Ovary (tissue), 9 donors: ENCODE measurements around the gene TNFSF11. TPM values are rescaled to one million over a fixed set of nuclear protein-coding genes. Genes with fewer than 3 reads are reported as not detected.

ENCODE experiments used
- DNase-seq, 5 donors: peaks; one replicate each; pipeline ENCODE4 v3.0.0-alpha.2; 2019 to 2020
- H3K27ac ChIP-seq, 2 donors: fragments of 200-600 bp; one replicate each; pipeline versions ENCODE4 v1.5.1 to v1.8.0; 2019 to 2022
- H3K27me3 ChIP-seq: fragments of 200-600 bp; one replicate; pipeline ENCODE4 v1.8.0; 2022
- H3K36me3 ChIP-seq: fragments of 200-600 bp; sonication (generic); one replicate; pipeline ENCODE4 v1.5.1; 2019
- H3K4me1 ChIP-seq: one replicate; pipeline ENCODE4 v1.8.1; 2013; ENCODE audit warnings: mild to moderate bottlenecking, moderate library complexity; ENCODE audit not compliant: insufficient read depth
- H3K4me3 ChIP-seq: fragments of 200-600 bp; sonication (generic); one replicate; pipeline ENCODE4 v1.5.1; 2017
- H3K9me3 ChIP-seq, 2 donors: fragments of 200-600 bp in 1 of 2; sonication (generic) in 1 of 2; one replicate each; pipeline versions ENCODE4 v1.5.1 to v1.8.1; 2013 to 2019; ENCODE audit warnings: mild to moderate bottlenecking in 1 of 2, moderate library complexity in 1 of 2
- EP300 ChIP-seq: sonication (generic); formaldehyde crosslinking; IDR thresholded peaks from one replicate; pipeline ENCODE4 v1.6.1; 2017; ENCODE audit warnings: antibody characterized with exemption
- POLR2A ChIP-seq: fragments of 450-650 bp; IDR thresholded peaks from one replicate; pipeline ENCODE4 v1.6.1; 2017; ENCODE audit warnings: antibody characterized with exemption, mild to moderate bottlenecking, moderate library complexity
- WGBS, 3 donors: extraction: QIAGEN DNeasy Blood & Tissue Kit in 1 of 3; methylation state at CpG; one replicate each; pipeline versions ENCODE4 v1.1.5 to v1.1.7; 2013 to 2017; 5-methylcytosine and 5-hydroxymethylcytosine counted together
- intact Hi-C, 4 donors: fragments of 100-400 bp; cut with DNase I; formaldehyde crosslinking; loops; one replicate each; pipeline versions ENCODE4 v1.11.0 to v1.15.1; 2022 to 2023
- polyA plus RNA-seq, 2 donors: library from polyadenylated mRNA; stranded (reverse); fragments of 200-250 nt in 1 of 2; fragments of 350-450 nt in 1 of 2; fragmentation: Illumina TruSeq in 1 of 2; extraction: RNeasy Lipid Tissue Mini Kit (QIAGEN cat#74804) in 1 of 2; gene quantifications; one replicate each; pipeline ENCODE4 v1.2.3, GENCODE V29; 2013 to 2014
- total RNA-seq, 7 donors: library from RNA; depleted of rRNA in 2 of 7; stranded (reverse); fragments of >200 nt in 2 of 7; fragmentation: NEBNext Ultra II Directional in 3 of 7; extraction: Animal tissue kit (Norgen Biotek cat#: 25700) in 3 of 7; gene quantifications; one replicate each; pipeline versions ENCODE4 v1.1.0 to v1.2.4, GENCODE V29; 2016 to 2023
- TF ChIP-seq, protein P1 (sequence below), 3 donors: fragments of 450-650 bp in 2 of 3; fragments of 200-600 bp in 1 of 3; IDR thresholded peaks; one replicate each; pipeline versions ENCODE4 v1.5.1 to v1.8.0; 2016 to 2022; ENCODE audit warnings: antibody characterized with exemption in 3 of 3, mild to moderate bottlenecking in 1 of 3
- donor health status: DM: no; HTN: no; CAD: no; lungs with moderate emphysema.
- donor health status: DM: no; HTN: no; CAD: no.
- donor health status: Bipolar disorder and iron deficiency.
- donor health status: DM: yes; HTN: yes; CAD: no.
- donor health status: DM: no; HTN: no; CAD: no.
- donor health status: DM: yes; HTN: yes; CAD: no.

TNFSF11 gene
- total and polyA plus RNA-seq, 9 donors, result 0.13 TPM; not detected in 8

DNA sequence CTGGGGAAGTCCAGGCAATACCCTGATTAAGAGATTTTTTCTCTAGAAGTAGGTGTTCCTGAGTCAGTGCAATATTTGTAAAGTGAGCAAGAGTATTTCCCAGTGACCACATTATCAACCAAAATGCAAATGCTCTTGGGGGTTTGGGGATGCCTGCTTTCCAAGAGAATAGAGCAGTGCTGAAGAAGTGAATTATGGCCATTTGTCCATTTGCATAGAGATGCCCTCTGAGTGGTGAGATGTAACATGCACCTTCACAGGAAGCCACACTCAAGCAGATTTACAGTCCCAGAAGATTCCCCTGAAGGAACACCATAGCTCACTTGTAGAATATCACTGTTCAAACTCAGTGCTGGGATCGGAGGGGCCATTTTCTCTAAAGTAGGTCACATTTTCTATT is 71.8 kb downstream of the TNFSF11 start:
- no peak for TF ChIP-seq EP300
- TF ChIP-seq, protein P1, sequence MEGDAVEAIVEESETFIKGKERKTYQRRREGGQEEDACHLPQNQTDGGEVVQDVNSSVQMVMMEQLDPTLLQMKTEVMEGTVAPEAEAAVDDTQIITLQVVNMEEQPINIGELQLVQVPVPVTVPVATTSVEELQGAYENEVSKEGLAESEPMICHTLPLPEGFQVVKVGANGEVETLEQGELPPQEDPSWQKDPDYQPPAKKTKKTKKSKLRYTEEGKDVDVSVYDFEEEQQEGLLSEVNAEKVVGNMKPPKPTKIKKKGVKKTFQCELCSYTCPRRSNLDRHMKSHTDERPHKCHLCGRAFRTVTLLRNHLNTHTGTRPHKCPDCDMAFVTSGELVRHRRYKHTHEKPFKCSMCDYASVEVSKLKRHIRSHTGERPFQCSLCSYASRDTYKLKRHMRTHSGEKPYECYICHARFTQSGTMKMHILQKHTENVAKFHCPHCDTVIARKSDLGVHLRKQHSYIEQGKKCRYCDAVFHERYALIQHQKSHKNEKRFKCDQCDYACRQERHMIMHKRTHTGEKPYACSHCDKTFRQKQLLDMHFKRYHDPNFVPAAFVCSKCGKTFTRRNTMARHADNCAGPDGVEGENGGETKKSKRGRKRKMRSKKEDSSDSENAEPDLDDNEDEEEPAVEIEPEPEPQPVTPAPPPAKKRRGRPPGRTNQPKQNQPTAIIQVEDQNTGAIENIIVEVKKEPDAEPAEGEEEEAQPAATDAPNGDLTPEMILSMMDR (IDR thresholded peaks at IDR 0.05), result no peak
- no peak for TF ChIP-seq POLR2A
- H3K27me3 ChIP-seq, result no peaks in the 10 kb centered on the region
- no peak for DNase-seq
- no peak overlapping the region for H3K27ac ChIP-seq
- H3K36me3 ChIP-seq, result no peaks in the 10 kb centered on the region
- 84 to 90% (median 88%) methylated on average over 1 of the region's 1 CpG for WGBS, 3 donors
- H3K4me1 ChIP-seq, result no peaks in the 10 kb centered on the region
- H3K9me3 ChIP-seq, result no peaks in the 10 kb centered on the region
- intact Hi-C loops, result no loop called here
- H3K4me3 ChIP-seq, result no peak overlapping the region

DNA sequence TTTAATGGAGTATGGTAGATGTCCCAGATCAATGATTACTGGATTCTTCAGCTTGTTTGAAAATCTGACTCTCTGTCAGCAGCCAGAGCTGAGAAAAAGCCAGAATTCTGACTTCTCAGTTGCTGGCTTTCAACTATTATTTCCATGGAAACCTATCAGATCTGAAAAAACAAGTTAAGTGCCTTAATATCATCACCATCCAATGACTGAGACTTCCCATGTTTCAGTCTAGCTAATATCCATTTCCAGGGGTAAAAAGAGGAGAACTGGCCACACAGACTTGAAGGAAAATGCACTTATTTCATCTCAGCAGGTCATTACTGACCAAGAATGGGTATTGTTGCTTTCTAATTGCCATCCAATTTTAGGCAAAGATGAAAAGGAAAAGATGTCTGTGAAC is 75.2 kb downstream of the TNFSF11 start:
- no peaks in the 10 kb centered on the region for H3K9me3 ChIP-seq
- no peaks in the 10 kb centered on the region for H3K27me3 ChIP-seq
- no peak overlapping the region for H3K27ac ChIP-seq
- H3K4me3 ChIP-seq, result no peak overlapping the region
- no peak for DNase-seq
- H3K36me3 ChIP-seq, result no peaks in the 10 kb centered on the region
- intact Hi-C loops, result no loop called here
- TF ChIP-seq, protein P1 (IDR thresholded peaks at IDR 0.05), result no peak
- TF ChIP-seq EP300 (no peak), POLR2A (no peak)
- no peaks in the 10 kb centered on the region for H3K4me1 ChIP-seq

DNA sequence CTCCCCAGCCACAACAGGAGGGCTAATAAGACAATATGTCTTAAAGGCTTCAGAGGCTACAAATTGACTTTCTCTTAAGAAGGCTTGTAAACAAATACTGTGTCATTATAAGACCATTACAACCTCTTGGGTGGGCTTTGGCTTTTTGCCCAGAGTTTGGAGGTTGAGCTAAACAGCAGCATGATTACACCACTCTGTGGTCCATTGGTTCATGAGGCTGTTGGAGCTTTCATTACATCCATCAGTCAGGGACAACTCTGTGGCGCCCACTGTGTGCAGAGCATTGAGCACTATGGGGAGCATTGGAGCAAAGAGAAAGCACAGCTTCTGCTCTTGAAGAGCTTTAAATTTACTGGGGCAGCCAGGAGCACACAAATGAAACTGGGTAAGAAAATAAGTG is 75.9 kb downstream of the TNFSF11 start:
- no peak overlapping the region for H3K27ac ChIP-seq
- no peaks in the 10 kb centered on the region for H3K9me3 ChIP-seq
- no peaks in the 10 kb centered on the region for H3K27me3 ChIP-seq
- no peak overlapping the region for H3K4me3 ChIP-seq
- WGBS, 3 donors, result 95 to 100% (median 96%) methylated on average over 1 of the region's 1 CpG
- intact Hi-C loops, result no loop called here
- DNase-seq, result no peak
- no peaks in the 10 kb centered on the region for H3K36me3 ChIP-seq
- H3K4me1 ChIP-seq, result no peaks in the 10 kb centered on the region
- TF ChIP-seq POLR2A, result no peak
- TF ChIP-seq, protein P1 (IDR thresholded peaks at IDR 0.05), result no peak
- TF ChIP-seq EP300, result no peak

DNA sequence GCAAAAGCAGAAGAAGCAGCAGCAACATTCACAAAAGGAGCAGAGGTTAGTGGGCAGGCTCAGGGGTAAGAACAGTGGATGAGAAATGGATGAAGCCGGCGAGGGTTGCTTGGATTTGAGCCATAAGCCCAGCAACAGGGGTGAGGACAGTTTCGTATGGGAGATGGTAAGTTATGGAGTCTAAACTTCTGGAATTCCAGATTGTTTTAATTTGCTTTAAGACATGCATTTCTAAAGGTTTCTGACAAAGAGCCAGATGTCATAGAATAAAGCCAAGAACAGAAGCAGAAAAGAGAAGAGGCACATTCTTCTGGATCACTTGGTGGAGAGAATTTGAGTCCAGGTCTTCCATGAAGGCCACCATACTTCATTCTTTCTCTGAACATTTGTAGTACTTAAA is 76.6 kb downstream of the TNFSF11 start:
- Histone ChIP-seq H3K9me3 (no peaks in the 10 kb centered on the region), H3K36me3 (no peaks in the 10 kb centered on the region), H3K4me3 (no peak overlapping the region), H3K27ac (no peak overlapping the region), H3K4me1 (no peaks in the 10 kb centered on the region), H3K27me3 (no peaks in the 10 kb centered on the region)
- intact Hi-C loops, result no loop called here
- no peak for DNase-seq
- WGBS, 3 donors, result 36 to 50% (median 43%) methylated on average over 3 of the region's 3 CpGs
- TF ChIP-seq POLR2A (no peak), EP300 (no peak)
- TF ChIP-seq, protein P1 (IDR thresholded peaks at IDR 0.05), result no peak
